ENCODE measurements around the gene PLPP2.

PLPP2 gene

DNA sequence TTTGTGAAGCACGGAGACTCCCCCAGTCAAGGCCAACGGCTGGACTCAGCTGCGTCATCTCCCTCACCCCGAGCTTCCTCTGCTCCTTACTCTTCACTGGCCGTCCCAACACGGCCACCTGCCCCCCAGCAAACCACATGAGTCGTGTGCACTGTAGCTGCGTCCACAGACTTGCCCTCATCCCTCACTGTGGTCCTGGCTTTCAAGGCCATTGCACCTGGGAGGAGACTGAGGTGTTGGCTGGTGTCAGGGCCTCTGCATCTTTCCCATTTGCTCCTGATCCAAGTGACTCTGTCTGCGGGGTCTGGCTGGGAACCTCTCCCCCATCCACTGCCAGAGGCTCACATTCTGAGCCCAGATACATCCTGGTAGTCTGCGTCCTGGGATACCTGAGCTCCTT, 11.5 kb downstream of the PLPP2 start:
- TF ChIP-seq EZH2phosphoT487 (IDR thresholded peaks at IDR 0.05; ENCODE audit: borderline replicate concordance, low read length) = no peak
- TF ChIP-seq, protein P1, sequence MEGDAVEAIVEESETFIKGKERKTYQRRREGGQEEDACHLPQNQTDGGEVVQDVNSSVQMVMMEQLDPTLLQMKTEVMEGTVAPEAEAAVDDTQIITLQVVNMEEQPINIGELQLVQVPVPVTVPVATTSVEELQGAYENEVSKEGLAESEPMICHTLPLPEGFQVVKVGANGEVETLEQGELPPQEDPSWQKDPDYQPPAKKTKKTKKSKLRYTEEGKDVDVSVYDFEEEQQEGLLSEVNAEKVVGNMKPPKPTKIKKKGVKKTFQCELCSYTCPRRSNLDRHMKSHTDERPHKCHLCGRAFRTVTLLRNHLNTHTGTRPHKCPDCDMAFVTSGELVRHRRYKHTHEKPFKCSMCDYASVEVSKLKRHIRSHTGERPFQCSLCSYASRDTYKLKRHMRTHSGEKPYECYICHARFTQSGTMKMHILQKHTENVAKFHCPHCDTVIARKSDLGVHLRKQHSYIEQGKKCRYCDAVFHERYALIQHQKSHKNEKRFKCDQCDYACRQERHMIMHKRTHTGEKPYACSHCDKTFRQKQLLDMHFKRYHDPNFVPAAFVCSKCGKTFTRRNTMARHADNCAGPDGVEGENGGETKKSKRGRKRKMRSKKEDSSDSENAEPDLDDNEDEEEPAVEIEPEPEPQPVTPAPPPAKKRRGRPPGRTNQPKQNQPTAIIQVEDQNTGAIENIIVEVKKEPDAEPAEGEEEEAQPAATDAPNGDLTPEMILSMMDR (IDR thresholded peaks at IDR 0.05; ENCODE audit: low read depth, low read length, poor library complexity, severe bottlenecking) = no peak
- H3K36me3 ChIP-seq (ENCODE audit: control insufficient read depth, low read length) = no peaks in the 10 kb centered on the region
- H3K4me3 ChIP-seq (ENCODE audit: low read length) = no peak overlapping the region
- H3K27me3 ChIP-seq (ENCODE audit: control insufficient read depth, low read length) = no peaks in the 10 kb centered on the region
- no peak overlapping the region for H3K27ac ChIP-seq (ENCODE audit: low read depth, low read length)
- H3K4me2 ChIP-seq (ENCODE audit: low read length) = no peak overlapping the region
- no peaks in the 10 kb centered on the region for H3K9me3 ChIP-seq (ENCODE audit: control insufficient read depth, insufficient read depth, low read length)
- H3K79me2 ChIP-seq (ENCODE audit: control insufficient read depth, low read length) = no peaks in the 10 kb centered on the region
- no peaks in the 10 kb centered on the region for H3K4me1 ChIP-seq (ENCODE audit: control insufficient read depth, low read length)
- no peaks in the 10 kb centered on the region for H4K20me1 ChIP-seq (ENCODE audit: control insufficient read depth, insufficient read depth, low read depth, low read length)
- H3F3A ChIP-seq (ENCODE audit: control insufficient read depth, insufficient read depth) = no peaks in the 10 kb centered on the region
- H3K9me2 ChIP-seq (replicated peaks; ENCODE audit: control insufficient read depth, low read length) = no peaks in the 10 kb centered on the region

DNA sequence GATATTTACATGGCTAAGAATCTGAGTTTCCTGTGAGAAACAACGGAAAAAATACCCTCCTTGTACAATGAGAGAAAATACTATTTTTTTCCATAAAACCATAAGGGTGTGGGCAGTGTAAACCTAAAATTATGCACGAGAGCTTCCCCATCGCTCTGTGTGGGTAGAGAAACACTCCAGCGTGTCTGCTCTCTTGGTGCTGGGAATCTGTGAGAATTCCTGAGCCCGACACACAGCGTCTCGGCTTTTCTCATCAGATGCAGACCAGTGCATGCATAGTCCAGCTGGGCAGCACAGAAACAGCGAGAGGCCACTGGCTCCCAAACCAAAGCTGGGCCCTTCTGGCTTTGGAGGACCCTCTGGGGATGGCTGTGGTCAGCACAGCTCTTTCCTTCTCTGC, 12.0 kb downstream of the PLPP2 start:
- Histone ChIP-seq H3K27me3 (ENCODE audit: control insufficient read depth, low read length) (no peaks in the 10 kb centered on the region), H3K4me2 (ENCODE audit: low read length) (no peak overlapping the region)
- TF ChIP-seq, protein P1 (IDR thresholded peaks at IDR 0.05; ENCODE audit: low read depth, low read length, poor library complexity, severe bottlenecking) = no peak
- TF ChIP-seq EZH2phosphoT487 (IDR thresholded peaks at IDR 0.05; ENCODE audit: borderline replicate concordance, low read length) = no peak

DNA sequence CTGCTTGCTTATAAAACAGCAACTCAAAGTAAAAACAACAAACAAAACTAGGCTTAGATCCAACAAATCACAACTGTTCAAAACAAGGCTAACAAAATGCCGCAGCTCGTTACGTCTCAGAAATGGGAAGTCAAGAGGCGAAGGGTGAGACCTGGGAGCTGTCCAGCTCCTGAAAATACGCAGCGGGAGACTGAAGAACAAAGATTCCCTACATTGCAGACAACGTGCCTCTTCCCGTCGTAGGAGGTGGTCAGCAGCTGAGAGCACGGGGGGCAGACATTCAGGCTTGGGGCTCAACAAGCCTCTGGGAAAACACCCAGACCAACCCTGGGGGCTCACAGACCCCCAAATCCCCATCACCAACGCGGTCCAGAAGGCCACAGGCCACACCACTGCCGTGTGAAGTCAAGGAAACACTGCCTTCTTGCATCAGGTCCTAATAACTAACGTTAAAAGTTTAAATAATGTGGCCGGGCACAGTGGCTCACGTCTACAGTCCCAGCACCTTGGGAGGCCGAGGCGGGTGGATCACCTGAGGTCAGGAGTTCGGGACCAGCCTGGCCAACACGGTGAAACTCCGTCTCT, 13.5 kb downstream of the PLPP2 start:
- Histone ChIP-seq H3K27ac (ENCODE audit: low read depth, low read length) (no peak overlapping the region), H3K79me2 (ENCODE audit: control insufficient read depth, low read length) (no peaks in the 10 kb centered on the region), H3K4me1 (ENCODE audit: control insufficient read depth, low read length) (no peaks in the 10 kb centered on the region), H3K27me3 (ENCODE audit: control insufficient read depth, low read length) (no peaks in the 10 kb centered on the region), H3K9me3 (ENCODE audit: control insufficient read depth, insufficient read depth, low read length) (no peaks in the 10 kb centered on the region), H3K4me2 (ENCODE audit: low read length) (no peak overlapping the region), H3K36me3 (ENCODE audit: control insufficient read depth, low read length) (no peaks in the 10 kb centered on the region), H3K9me2 (replicated peaks; ENCODE audit: control insufficient read depth, low read length) (no peaks in the 10 kb centered on the region), H4K20me1 (ENCODE audit: control insufficient read depth, insufficient read depth, low read depth, low read length) (no peaks in the 10 kb centered on the region), H3K4me3 (ENCODE audit: low read length) (no peak overlapping the region), H3F3A (ENCODE audit: control insufficient read depth, insufficient read depth) (no peaks in the 10 kb centered on the region)
- no peak for TF ChIP-seq EZH2phosphoT487 (IDR thresholded peaks at IDR 0.05; ENCODE audit: borderline replicate concordance, low read length)
- TF ChIP-seq, protein P1 (IDR thresholded peaks at IDR 0.05; ENCODE audit: low read depth, low read length, poor library complexity, severe bottlenecking) = no peak

More for the DNA sequence above, 12.0 kb downstream of the PLPP2 start:
- Histone ChIP-seq H3K4me3 (ENCODE audit: low read length) (no peak overlapping the region), H3K79me2 (ENCODE audit: control insufficient read depth, low read length) (no peaks in the 10 kb centered on the region), H3K9me3 (ENCODE audit: control insufficient read depth, insufficient read depth, low read length) (no peaks in the 10 kb centered on the region), H3K9me2 (replicated peaks; ENCODE audit: control insufficient read depth, low read length) (no peaks in the 10 kb centered on the region), H3K27ac (ENCODE audit: low read depth, low read length) (no peak overlapping the region), H3F3A (ENCODE audit: control insufficient read depth, insufficient read depth) (no peaks in the 10 kb centered on the region), H3K36me3 (ENCODE audit: control insufficient read depth, low read length) (no peaks in the 10 kb centered on the region), H3K4me1 (ENCODE audit: control insufficient read depth, low read length) (no peaks in the 10 kb centered on the region), H4K20me1 (ENCODE audit: control insufficient read depth, insufficient read depth, low read depth, low read length) (no peaks in the 10 kb centered on the region)
